Urinary bladder (tissue), 4 donors: ENCODE measurements around the gene NDUFS2. TPM values are rescaled to one million over a fixed set of nuclear protein-coding genes. Genes with fewer than 3 reads are reported as not detected.
"Not testable (repeated sequence)": the region's sequence is repeated elsewhere in the genome, so short reads cannot be mapped to it uniquely, and the experiment has no call there.

Source experiments
- DNase-seq: peaks from one replicate; pipeline ENCODE4 v3.0.0-alpha.2; 2015; ENCODE audit errors: extremely low spot score
- H3K27ac ChIP-seq: one replicate; pipeline ENCODE4 v1.5.1; 2013; ENCODE audit warnings: low read depth, mild to moderate bottlenecking, moderate library complexity
- H3K36me3 ChIP-seq: one replicate; pipeline ENCODE4 v1.6.1; 2013; ENCODE audit warnings: mild to moderate bottlenecking, moderate library complexity; ENCODE audit not compliant: insufficient read depth
- H3K4me1 ChIP-seq: one replicate; pipeline ENCODE4 v1.6.1; 2013; ENCODE audit warnings: mild to moderate bottlenecking, moderate library complexity; ENCODE audit not compliant: insufficient read depth
- H3K4me3 ChIP-seq: one replicate; pipeline ENCODE4 v1.5.1; 2013; ENCODE audit warnings: low read depth, low read length
- WGBS: extraction: QIAGEN DNeasy Blood & Tissue Kit; methylation state at CpG from one replicate; pipeline ENCODE4 v1.1.7; 2013; 5-methylcytosine and 5-hydroxymethylcytosine counted together
- polyA plus RNA-seq: library from polyadenylated mRNA; stranded (reverse); fragments of 200-250 nt; gene quantifications from one replicate; pipeline ENCODE4 v1.2.3, GENCODE V29; 2013
- total RNA-seq: library from RNA; depleted of rRNA; stranded (reverse); fragments of >200 nt; gene quantifications from one replicate; pipeline ENCODE4 v1.2.3, GENCODE V29; 2014
- donor health status: healthy with polysubstance abuse.
- donor health status: healthy.

The NDUFS2 gene
- total and polyA plus RNA-seq, 2 donors, result 71.9 to 100 TPM

DNA sequence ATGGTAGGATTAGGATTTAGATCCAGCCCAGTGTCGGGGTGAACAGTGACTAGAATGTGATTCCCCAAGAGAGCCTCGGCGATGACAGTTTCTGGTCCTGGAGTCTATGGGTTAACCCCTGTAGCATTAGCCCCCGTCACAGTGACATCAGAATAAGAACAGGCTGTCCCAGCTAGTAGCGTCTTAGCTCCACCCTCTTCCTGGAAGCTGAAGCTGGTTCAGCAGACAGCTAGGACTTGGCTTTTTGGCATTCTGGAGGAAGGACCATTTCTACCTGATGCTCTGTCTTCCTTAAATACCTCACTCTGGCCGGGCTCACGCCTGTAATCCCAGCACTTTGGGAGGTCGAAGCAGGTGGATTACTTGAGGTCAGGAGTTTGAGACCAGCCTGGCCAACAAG is 5.0 kb downstream of the NDUFS2 start:
- Histone ChIP-seq H3K27ac (peak overlapping the region; percentile 27), H3K4me3 (no peak overlapping the region), H3K36me3 (peaks cover 7% of the 10 kb centered on the region), H3K4me1 (peaks cover 2% of the 10 kb centered on the region)
- DNase-seq, result no peak
- WGBS, result 55% methylated on average over 8 of the region's 8 CpGs

DNA sequence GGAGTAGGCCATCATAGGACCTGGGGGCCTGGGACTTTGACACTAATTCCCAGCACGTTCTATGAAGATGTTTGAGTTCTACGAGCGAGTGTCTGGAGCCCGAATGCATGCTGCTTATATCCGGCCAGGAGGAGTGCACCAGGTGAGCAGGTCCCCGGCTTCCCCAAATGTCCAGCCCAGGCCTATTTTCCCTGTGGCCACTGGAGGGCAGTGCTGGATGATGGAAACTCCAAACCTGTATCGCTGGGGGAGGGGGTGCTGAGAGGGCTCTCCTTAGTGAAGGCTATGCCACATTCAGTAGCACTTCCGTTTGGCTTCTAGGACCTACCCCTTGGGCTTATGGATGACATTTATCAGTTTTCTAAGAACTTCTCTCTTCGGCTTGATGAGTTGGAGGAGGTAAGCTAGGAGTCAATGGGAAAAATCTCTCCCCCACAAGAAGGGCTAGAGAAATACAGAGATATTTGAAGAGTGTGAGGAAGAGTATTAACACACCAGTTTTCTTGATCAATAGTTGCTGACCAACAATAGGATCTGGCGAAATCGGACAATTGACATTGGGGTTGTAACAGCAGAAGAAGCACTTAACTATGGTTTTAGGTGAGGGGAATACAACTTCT is 7.7 kb downstream of the NDUFS2 start:
- Histone ChIP-seq H3K4me3 (no peak overlapping the region), H3K27ac (no peak overlapping the region), H3K4me1 (no peaks in the 10 kb centered on the region), H3K36me3 (peaks cover 7% of the 10 kb centered on the region)
- no peak for DNase-seq
- 41% methylated on average over 11 of the region's 11 CpGs for WGBS

DNA sequence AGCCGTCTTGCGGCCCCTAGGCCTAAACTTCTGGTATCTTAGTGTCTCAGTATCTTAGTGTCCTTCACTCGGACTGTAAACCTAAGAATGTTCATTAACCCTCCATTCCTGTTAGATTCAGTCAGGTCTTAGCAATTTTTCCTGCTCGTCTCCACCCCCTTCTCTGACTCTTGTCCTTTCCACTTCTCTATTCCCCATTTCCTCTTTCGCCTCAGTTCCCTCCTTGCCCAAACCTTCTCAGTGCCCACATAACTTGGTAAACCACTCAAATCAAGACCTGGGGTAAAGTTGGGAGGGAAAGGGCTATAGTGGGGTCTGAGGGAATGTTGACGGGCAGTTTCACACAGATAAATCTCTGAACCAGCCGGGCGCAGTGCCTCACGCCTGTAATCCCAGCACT is 12.2 kb downstream of the NDUFS2 start:
- H3K27ac ChIP-seq, result no peak overlapping the region
- H3K4me1 ChIP-seq, result no peaks in the 10 kb centered on the region
- WGBS, result 87% methylated on average over 9 of the region's 9 CpGs

DNA sequence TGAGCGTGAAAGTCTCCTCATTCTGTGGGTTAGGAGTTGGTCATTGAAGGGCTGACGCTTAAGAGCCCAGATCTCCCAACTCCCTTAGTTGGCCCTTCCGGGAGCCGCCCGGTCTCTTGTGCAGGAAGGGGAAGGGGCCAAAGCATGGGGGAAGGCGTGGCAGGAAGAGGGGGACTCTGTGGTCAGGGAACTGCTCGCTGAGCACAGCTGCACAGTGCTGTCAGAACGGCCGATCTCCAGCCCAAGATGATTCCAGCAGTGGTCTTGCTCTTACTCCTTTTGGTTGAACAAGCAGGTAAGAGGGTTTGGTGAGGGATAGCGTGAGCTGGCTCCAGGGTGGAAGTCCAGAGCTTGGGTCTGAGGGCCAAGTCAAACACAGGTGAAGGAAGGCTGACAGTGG is 12.9 kb downstream of the NDUFS2 start, which contains the start of gene FCER1G:
TSS of gene FCER1G (plus strand) at position 220 of the 400 bp plus-strand sequence. CDS start at position 247, 27 bp downstream.
- Histone ChIP-seq H3K27ac (no peak within 1 kb of the TSS), H3K4me3 (no peak within 1 kb of the TSS), H3K4me1 (no peaks in the 10 kb centered on the region), H3K36me3 (peaks cover 3% of the 10 kb centered on the region)
- WGBS, result 78% methylated on average over 10 of the region's 10 CpGs
- no peak for DNase-seq

More for the DNA sequence above, 12.2 kb downstream of the NDUFS2 start:
- DNase-seq, result no peak
- Histone ChIP-seq H3K36me3 (peaks cover 4% of the 10 kb centered on the region), H3K4me3 (no peak overlapping the region)

DNA sequence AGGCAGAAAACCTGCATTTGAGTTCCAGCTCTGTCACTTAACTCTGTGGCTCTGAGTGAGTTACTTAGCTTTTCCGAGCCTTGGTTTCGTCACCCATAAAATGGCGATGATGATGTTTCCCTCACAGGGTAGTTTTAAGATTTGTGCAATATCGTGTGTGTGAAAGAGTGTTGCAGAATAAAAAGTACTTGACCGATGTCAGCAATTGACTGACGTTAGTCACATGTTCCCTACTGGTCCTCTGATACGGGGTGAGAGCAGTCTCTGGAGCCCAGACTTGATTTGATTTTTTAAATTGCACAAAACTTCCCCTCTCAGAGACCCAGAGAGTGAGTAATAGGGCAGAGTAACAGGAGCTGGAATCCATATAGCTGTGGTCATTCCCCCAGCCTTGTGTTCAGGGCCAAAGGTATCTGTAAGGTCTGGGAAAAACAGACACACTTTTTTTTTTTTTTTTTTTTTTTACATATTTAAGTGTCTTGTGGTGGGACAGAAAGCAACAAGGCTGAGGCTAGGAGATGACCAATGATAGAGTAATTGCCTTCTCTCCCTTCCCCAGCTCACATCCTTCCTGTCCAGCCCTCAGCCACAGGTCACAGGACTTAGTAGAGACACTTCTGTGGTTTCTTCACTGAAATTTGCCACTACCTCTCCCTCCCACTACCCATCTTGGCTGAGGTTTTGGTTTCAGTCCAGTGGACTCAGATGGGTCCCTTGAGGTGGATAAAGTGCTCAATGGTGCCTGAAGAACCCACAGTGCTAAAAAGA is 15.0 kb downstream of the NDUFS2 start:
- H3K27ac ChIP-seq, result no peak overlapping the region
- DNase-seq, result no peak
- H3K4me3 ChIP-seq, result no peak overlapping the region
- WGBS, result 58% methylated on average over 7 of the region's 7 CpGs
- H3K36me3 ChIP-seq, result no peaks in the 10 kb centered on the region
- H3K4me1 ChIP-seq, result no peaks in the 10 kb centered on the region

DNA sequence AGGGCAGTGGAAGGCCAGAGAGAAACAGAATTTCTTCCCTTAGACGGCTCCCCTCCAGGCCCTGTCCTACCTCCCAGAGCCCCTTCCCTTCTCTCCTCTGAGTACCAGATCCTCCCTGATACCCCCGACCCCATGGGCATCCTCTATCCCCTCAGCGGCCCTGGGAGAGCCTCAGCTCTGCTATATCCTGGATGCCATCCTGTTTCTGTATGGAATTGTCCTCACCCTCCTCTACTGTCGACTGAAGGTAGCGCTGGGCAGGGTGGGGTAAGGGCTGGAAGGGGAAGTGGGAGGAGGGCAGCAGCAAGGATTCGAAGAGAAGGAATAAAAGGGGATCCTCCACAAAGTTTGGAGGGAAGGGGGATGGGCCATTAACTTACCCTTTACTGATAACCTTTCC is 15.7 kb downstream of the NDUFS2 start:
- Histone ChIP-seq H3K27ac (no peak overlapping the region), H3K4me1 (no peaks in the 10 kb centered on the region), H3K4me3 (no peak overlapping the region), H3K36me3 (no peaks in the 10 kb centered on the region)
- no peak for DNase-seq
- WGBS, result 58% methylated on average over 6 of the region's 6 CpGs

DNA sequence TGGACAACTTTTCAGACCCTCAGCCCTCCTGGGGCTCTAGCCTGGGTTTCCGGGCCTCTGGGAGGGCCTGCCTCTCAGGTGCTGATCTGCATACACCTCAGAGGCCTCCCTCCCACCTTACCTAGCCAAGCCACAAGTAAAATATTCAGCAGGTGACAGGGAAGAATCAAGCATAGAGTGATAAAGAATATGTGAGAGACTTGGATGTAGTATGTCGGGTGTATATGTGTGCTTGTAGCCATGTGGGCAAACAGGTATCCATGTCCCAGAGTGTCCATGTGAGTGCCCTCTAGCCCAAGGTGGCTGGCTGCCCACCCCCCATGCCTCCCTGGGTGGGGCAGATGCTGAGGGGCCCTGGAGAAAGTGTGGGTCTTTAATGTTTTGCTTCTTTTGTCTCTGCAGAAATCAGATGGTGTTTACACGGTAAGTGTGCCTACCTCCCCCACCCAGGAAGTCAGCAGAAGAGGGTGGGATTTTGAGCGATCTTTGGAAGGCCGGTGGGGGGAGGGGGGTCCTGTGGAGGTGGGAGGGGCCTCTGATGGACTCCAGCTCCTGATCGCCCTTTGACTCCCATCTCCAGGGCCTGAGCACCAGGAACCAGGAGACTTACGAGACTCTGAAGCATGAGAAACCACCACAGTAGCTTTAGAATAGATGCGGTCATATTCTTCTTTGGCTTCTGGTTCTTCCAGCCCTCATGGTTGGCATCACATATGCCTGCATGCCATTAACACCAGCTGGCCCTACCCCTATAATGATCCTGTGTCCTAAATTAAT is 16.3 kb downstream of the NDUFS2 start:
- H3K4me1 ChIP-seq, result no peaks in the 10 kb centered on the region
- DNase-seq, result no peak
- H3K27ac ChIP-seq, result no peak overlapping the region
- WGBS, result 64% methylated on average over 8 of the region's 8 CpGs
- no peaks in the 10 kb centered on the region for H3K36me3 ChIP-seq
- H3K4me3 ChIP-seq, result no peak overlapping the region

DNA sequence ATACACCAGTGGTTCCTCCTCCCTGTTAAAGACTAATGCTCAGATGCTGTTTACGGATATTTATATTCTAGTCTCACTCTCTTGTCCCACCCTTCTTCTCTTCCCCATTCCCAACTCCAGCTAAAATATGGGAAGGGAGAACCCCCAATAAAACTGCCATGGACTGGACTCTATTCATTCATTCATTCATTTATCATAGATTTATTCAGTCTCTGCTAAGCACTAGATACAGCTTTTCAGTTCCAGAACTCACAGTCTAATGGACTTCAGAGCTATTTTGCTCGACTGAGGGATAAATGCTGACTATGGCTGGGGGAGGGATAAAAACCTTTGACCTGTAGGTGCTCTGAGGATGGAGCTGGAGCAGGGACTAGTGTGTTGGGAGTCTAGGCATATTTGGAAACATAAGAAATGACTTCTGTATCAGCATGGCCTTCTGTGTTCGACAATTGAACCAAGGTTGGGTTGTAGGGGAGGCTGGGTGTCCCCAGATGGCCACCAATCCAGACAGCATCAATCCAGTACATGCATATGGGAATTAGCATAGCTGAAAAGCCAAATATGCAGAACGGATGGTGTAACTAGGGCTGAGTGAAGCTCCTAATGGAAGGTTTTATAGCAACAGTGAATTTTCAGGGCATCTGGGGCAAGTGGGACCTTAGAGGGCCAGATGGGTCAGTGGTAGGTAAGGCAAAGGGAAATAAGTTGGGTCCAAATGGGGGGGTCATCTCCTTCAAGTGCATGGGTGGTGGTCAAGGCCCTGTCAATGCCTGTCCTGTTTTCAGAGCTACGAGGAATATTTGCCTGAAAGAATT is 17.1 kb downstream of the NDUFS2 start:
- DNase-seq, result no peak
- H3K4me3 ChIP-seq, result no peak overlapping the region
- no peak overlapping the region for H3K27ac ChIP-seq
- 82% methylated on average over 5 of the region's 5 CpGs for WGBS
- H3K4me1 ChIP-seq, result no peaks in the 10 kb centered on the region
- H3K36me3 ChIP-seq, result no peaks in the 10 kb centered on the region

DNA sequence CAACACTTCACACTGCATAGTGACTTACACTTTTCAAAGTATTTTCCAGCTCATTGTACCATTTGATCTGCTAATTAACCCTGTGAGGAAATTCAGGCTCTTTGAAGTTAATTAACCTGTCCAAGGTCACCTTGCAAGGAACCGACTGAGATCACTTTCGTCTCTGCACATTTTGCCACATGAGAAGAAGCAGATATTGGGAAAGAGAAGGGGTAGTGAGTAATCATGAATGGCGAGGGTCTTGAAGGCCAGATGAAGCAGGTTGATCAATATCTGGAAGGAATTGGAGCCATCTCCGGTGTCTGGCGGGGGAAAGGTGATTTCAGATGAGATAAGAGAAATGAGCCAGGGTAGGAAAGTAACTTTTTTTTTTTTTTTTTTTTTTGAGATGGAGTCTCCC is 17.8 kb downstream of the NDUFS2 start:
- no peak overlapping the region for H3K27ac ChIP-seq
- no peak overlapping the region for H3K4me3 ChIP-seq
- H3K4me1 ChIP-seq, result no peaks in the 10 kb centered on the region
- WGBS, result 77% methylated on average over 5 of the region's 5 CpGs
- H3K36me3 ChIP-seq, result no peaks in the 10 kb centered on the region
- DNase-seq, result no peak

DNA sequence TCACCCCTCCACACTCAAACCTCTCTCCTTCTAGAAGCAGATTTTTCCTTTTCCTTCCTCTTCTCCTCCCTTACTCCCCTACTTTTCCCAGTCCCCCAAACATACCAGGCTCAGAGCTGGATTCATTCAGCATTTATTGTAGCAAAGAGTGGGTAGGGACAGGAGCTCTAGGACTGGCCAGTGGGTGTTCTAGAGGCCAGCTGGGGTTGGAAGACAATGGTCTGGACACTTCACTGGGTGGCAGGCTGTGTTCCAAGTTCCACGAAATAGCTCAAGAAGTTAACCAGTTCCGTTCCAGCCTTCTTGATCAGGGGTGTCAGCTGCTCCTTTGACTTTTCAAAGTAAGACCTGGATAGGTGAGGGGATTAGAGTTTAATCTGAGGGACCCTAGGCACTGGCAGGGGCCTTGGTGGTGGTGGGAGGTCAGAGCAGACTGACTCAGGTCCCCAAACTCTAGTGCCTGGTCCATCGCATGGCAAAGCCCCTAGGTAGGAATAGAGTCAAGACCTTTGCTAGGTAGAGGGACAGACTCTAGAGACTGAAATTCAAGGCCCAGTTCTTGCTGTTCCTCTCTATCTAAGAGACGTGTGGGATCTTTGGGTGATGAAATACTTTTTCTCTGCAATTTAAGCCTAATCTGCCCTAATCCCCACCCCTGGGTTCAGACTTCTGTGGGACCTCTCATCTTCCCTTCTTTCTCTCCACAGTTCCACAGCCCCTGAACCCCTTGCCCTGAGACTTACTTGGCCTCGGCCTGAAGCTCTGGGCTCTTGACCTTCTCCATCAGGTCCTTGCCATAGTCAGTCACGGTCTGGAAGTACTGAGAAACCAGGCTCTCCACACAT is 20.2 kb downstream of the NDUFS2 start:
- 77% methylated on average over 6 of the region's 6 CpGs for WGBS
- Histone ChIP-seq H3K4me1 (no peaks in the 10 kb centered on the region), H3K36me3 (no peaks in the 10 kb centered on the region), H3K27ac (no peak overlapping the region), H3K4me3 (no peak overlapping the region)
- no peak for DNase-seq

DNA sequence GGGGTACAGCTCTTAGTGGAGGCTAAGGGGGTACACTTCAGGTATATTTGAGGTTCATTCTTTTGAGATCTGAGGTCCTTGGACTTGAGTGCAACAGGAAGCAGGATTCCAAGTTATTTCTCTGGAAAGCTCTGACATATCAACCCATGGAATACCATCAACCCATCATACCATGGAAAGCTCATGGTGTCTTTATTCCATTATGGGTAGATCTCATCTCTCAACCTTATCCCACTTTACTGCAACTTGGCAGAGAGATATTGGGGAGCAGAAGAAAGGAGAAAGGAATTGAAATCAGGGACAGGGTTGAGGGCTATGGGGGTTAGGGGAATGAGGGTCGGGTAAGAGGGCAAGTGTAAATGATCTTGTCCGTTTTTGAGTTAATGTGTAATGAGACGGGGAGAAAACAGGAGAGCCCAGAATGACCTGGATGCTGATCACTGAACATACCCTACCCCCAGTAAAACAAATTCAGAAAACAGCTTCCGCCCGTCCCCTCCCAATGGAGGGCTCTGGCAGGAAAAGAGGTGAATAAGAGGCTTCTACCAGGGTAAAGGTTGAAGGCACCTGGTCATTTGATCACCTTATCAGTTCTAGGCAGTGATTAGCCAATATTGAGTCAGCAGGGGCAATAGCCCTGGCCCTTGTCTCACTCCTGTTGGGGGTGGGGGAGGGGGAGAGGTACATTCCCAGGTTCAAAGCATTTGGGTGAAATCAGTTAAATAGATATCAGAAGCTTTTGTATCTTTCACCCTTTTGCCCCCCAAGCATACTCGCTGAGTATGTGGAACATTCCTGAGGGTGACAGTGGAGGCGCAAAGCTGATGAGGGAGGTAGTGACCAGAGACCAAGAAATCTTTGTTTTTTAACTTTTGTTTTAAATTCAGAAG is 21.9 kb downstream of the NDUFS2 start:
- H3K4me1 ChIP-seq, result no peaks in the 10 kb centered on the region
- H3K4me3 ChIP-seq, result no peak overlapping the region
- H3K27ac ChIP-seq, result no peak overlapping the region
- no peak for DNase-seq
- 88% methylated on average over 7 of the region's 7 CpGs for WGBS
- H3K36me3 ChIP-seq, result no peaks in the 10 kb centered on the region

DNA sequence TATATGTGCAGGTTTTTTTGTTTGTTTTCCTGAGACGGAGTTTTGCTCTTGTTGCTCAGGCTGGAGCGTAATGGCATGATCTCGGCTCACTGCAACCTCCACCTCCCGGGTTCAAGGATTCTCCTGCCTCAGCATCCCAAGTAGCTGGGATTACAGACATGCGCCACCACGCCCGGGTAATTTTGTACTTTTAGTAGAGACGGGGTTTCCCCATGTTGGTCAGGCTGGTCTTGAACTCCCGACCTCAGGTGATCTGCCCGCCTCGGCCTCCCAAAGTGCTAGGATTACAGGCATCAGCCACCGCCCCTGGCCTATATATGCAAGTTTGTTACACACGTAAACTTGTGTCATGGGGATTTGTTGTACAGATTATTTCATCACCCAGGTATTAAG is 22.5 kb downstream of the NDUFS2 start:
- not testable (repeated sequence) for H3K4me3 ChIP-seq, DNase-seq, H3K27ac ChIP-seq, H3K4me1 ChIP-seq, H3K36me3 ChIP-seq
- WGBS, result 87% methylated on average over 13 of the region's 13 CpGs
